HepG2 (cell line): ENCODE data around the gene C12orf60. TPM values are rescaled to one million over a fixed set of nuclear protein-coding genes. Genes with fewer than 3 reads are reported as not detected.
A peak's percentile ranks its signal among the peaks of the same experiment; 100 is the strongest.

Source experiments
- ATAC-seq: fragments of 200-7000 bp; cut with Tn5 transposase; 3 replicates; pipeline ENCODE4 v1.9.1; 2020; ENCODE audit warnings: mild to moderate bottlenecking, moderate library complexity
- BruUV-seq: library from RNA; stranded (reverse); fragments of 400-500 nt; replicated peaks from 2 replicates; lab custom pipeline; 2021; lab: Mats Ljungman, UMichigan
- CTCF ChIA-PET: fragments of 300-600 bp; formaldehyde crosslinking; extraction: SDS; loops from one replicate; lab custom pipeline; 2021; ENCODE audit warnings: low total read pairs, inconsistent platforms, low intra/inter-chr PET ratio; lab: Yijun Ruan, JAX
- POLR2A ChIA-PET: fragments of 350-600 bp; sonication (Branson Sonifier 250); formaldehyde crosslinking; loops from one replicate; lab custom pipeline; 2020; ENCODE audit warnings: antibody characterized with exemption, inconsistent platforms; lab: Yijun Ruan, JAX
- DNase-seq: peaks from one replicate; pipeline ENCODE4 v3.0.0-alpha.2; 2015; ENCODE audit warnings: low spot score
- FAIRE-seq: peaks from 3 replicates; lab custom pipeline; 2011; peaks lifted over from hg19 to GRCh38; lab: Jason Lieb, UNC
- H2AFZ ChIP-seq: one replicate; pipeline ENCODE4 v1.6.1; 2011; ENCODE audit warnings: low read length, inconsistent platforms
- H3K27ac ChIP-seq: fragments of 300-600 bp; 3 replicates; pipeline ENCODE4 v1.8.0; 2011; ENCODE audit warnings: mixed run types, mild to moderate bottlenecking, mixed read lengths, low read length, inconsistent platforms; ENCODE audit not compliant: insufficient read depth; ENCODE audit errors: extremely low read length
- H3K27me3 ChIP-seq, 2 experiments: fragments of 200-600 bp in 1 of 2; 2 replicates in 1 of 2; 3 replicates in 1 of 2; pipeline versions ENCODE4 v1.6.0 to v1.8.0; 2011; ENCODE audit warnings: low read length in 2 of 2, mild to moderate bottlenecking in 2 of 2, moderate library complexity in 2 of 2, inconsistent platforms in 1 of 2; ENCODE audit not compliant: insufficient read depth in 2 of 2, control insufficient read depth in 1 of 2
- H3K36me3 ChIP-seq, 2 experiments: fragments of 200-600 bp in 1 of 2; replicated peaks in 1 of 2; 2 replicates in 1 of 2; 3 replicates in 1 of 2; pipeline versions ENCODE4 v1.5.1 to v1.8.0; 2011; ENCODE audit warnings: low read length in 2 of 2, inconsistent platforms in 1 of 2; ENCODE audit not compliant: insufficient read depth in 2 of 2, control insufficient read depth in 1 of 2
- H3K4me1 ChIP-seq: 2 replicates; pipeline ENCODE4 v1.5.1; 2012; ENCODE audit warnings: low read length, inconsistent platforms; ENCODE audit not compliant: insufficient read depth
- H3K4me2 ChIP-seq: 2 replicates; pipeline ENCODE4 v1.6.0; 2011; ENCODE audit warnings: low read depth, low read length, inconsistent platforms
- H3K4me3 ChIP-seq, 3 experiments: fragments of 200-600 bp in 1 of 3; sonication (generic), shearing (Covaris generic) in 1 of 3; replicated peaks in 1 of 3; 2 replicates each; pipeline ENCODE4 v1.5.1; 2011 to 2016; ENCODE audit warnings: low read length in 3 of 3, inconsistent platforms in 2 of 3, low read depth in 2 of 3, mild to moderate bottlenecking in 2 of 3, control low read depth in 1 of 3, mixed read lengths in 1 of 3; ENCODE audit not compliant: insufficient read depth in 1 of 3
- H3K79me2 ChIP-seq: one replicate; pipeline ENCODE4 v1.6.1; 2011; ENCODE audit warnings: low read length, inconsistent platforms; ENCODE audit not compliant: insufficient read depth
- H3K9ac ChIP-seq: 2 replicates; pipeline ENCODE4 v1.6.0; 2011; ENCODE audit warnings: mild to moderate bottlenecking, low read depth, low read length, inconsistent platforms; ENCODE audit not compliant: insufficient read depth
- H3K9me3 ChIP-seq: 2 replicates; pipeline ENCODE4 v1.5.1; 2012; ENCODE audit warnings: mild to moderate bottlenecking, low read length
- H4K20me1 ChIP-seq: 2 replicates; pipeline ENCODE4 v1.6.0; 2011; ENCODE audit warnings: inconsistent platforms, mild to moderate bottlenecking, low read length, moderate library complexity; ENCODE audit not compliant: insufficient read depth
- BRF2 ChIP-seq: sonication (generic); formaldehyde crosslinking; IDR thresholded peaks from 2 replicates; pipeline ENCODE4 v1.8.1; 2022; ENCODE audit warnings: mild to moderate bottlenecking, missing genetic modification reagents
- E2F2 ChIP-seq: sonication (generic); formaldehyde crosslinking; IDR thresholded peaks from 2 replicates; pipeline ENCODE4 v1.4.0; 2020; ENCODE audit warnings: missing genetic modification reagents, borderline replicate concordance
- TOPORS ChIP-seq: sonication (generic); formaldehyde crosslinking; IDR thresholded peaks from 2 replicates; pipeline ENCODE4 v1.8.0; 2023; ENCODE audit warnings: mild to moderate bottlenecking, missing genetic modification reagents
- ZC3H13 ChIP-seq: sonication (generic); formaldehyde crosslinking; IDR thresholded peaks from 2 replicates; pipeline ENCODE4 v1.8.1; 2023; ENCODE audit warnings: mild to moderate bottlenecking, missing genetic modification reagents, moderate library complexity
- ZNF205 ChIP-seq: IDR thresholded peaks from 2 replicates; pipeline ENCODE4 v1.6.1; 2018; ENCODE audit warnings: missing biosample characterization, missing genetic modification reagents
- ZNF564 ChIP-seq: sonication (generic); formaldehyde crosslinking; IDR thresholded peaks from 2 replicates; pipeline ENCODE4 v1.8.1; 2023; ENCODE audit warnings: mild to moderate bottlenecking, missing genetic modification reagents
- WGBS: methylation state at CpG from one replicate; pipeline ENCODE4 v1.1.6; 2017; ENCODE audit warnings: low lambda C conversion rate; 5-methylcytosine and 5-hydroxymethylcytosine counted together
- in situ Hi-C: cut with HindIII; loops from 2 replicates; pipeline ENCODE4 v1.10.0; 2017; ENCODE audit warnings: low pct_unique_long_range_greater_than_20kb; ENCODE audit not compliant: extremely low pct_ligation_motif_present
- intact Hi-C: fragments of 100-400 bp; cut with micrococcal nuclease; formaldehyde crosslinking; loops from one replicate; pipeline ENCODE4 v1.10.0; 2022; ENCODE audit not compliant: unreplicated experiment
- polyA plus RNA-seq, 8 experiments: library from polyadenylated mRNA; depleted of rRNA in 3 of 8; stranded (reverse) in 7 of 8; unstranded in 1 of 8; fragments of >200 nt; fragmentation: Illumina TruSeq in 4 of 8; extraction: Trizol in 4 of 8; gene quantifications; 2 replicates each; pipeline versions ENCODE4 v1.2.1 to v1.2.3, GENCODE V29; 2011 to 2016; ENCODE audit warnings: low read depth in 4 of 8, missing spikeins in 1 of 8, mixed read lengths in 1 of 8; ENCODE audit not compliant: insufficient read depth in 1 of 8
- total RNA-seq, 5 experiments: library from RNA; depleted of rRNA; stranded (reverse); fragments of >200 nt; fragmentation: Illumina TruSeq; extraction: Trizol; gene quantifications; 2 replicates each; pipeline ENCODE4 v1.2.3, GENCODE V29; 2016; ENCODE audit warnings: low read depth in 1 of 5

C12orf60 gene
- total and polyA plus RNA-seq, 2 of the 13 experiments (the other 11 are each of a cell fraction or from before 2014, with no cell fraction given): 0.55 to 1.4 TPM

- in situ Hi-C loops (no loop called here), intact Hi-C loops (no loop called here)
- peaks cover 39% of the 10 kb centered on the region for H3K79me2 ChIP-seq
- no peak for ATAC-seq
- ChIA-PET POLR2A (interaction anchor here (1.9 to 2.0 kb wide), 2 partner anchors 36 to 68 kb away, joined by 6 to 7 read pairs; partner anchors contain the start of genes C12orf60 and WBP11), CTCF (no interaction called here)
- H3K27ac ChIP-seq: no peak overlapping the region
- H3K36me3 ChIP-seq: peaks cover 2 to 16% of the 10 kb centered on the region in 2 experiments; a peak in 3 of 5 replicates
- no peaks in the 10 kb centered on the region; a peak in 1 of 5 replicates for H3K27me3 ChIP-seq
- H3K4me3 ChIP-seq: no peak overlapping the region
- no peak overlapping the region for H2AFZ ChIP-seq
- peaks cover 77% of the 10 kb centered on the region for H3K4me1 ChIP-seq
- 93% methylated on average over 1 of the region's 1 CpG for WGBS
- BruUV-seq: no TSS peak
- DNase-seq: no peak
- H3K9ac ChIP-seq: no peak overlapping the region
- no peak overlapping the region for H3K4me2 ChIP-seq
- no peaks in the 10 kb centered on the region for H4K20me1 ChIP-seq
- no peaks in the 10 kb centered on the region for H3K9me3 ChIP-seq
- no peak for TF ChIP-seq E2F2
- TF ChIP-seq TOPORS: no peak
- no peak for TF ChIP-seq BRF2
- TF ChIP-seq ZNF564 (CRISPR knock-in tag): peak; percentile 97; the same call in 1 of the 2 replicates
- no peak for TF ChIP-seq ZC3H13
- no peak for TF ChIP-seq ZNF205 (CRISPR knock-in tag)
- no peak for FAIRE-seq
These were observed 35.8 kb downstream of the C12orf60 start for GRCh38 chr12:14839262-14839661.
